ENCODE measurements around the gene ABHD5.

Gene ABHD5

DNA sequence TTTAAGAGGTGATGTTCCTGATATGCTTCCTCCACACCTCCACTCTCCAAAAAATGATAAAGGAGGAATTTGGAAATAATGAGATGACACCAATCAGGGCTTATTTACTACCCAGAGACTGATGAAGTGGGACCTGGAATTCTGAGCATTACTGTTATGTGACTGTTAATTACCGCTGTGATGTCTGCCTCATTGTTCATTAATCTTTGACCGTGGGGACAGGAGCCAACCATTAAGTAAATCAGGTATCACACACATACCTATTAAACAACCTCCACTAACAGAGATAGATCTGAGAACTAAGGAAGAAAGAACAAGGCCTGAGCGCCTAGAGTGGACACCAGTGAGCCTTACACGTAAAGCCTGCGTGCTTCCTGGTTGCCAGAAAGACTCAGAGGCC, 37.7 kb downstream of the ABHD5 start:
- TF ChIP-seq, protein P1, sequence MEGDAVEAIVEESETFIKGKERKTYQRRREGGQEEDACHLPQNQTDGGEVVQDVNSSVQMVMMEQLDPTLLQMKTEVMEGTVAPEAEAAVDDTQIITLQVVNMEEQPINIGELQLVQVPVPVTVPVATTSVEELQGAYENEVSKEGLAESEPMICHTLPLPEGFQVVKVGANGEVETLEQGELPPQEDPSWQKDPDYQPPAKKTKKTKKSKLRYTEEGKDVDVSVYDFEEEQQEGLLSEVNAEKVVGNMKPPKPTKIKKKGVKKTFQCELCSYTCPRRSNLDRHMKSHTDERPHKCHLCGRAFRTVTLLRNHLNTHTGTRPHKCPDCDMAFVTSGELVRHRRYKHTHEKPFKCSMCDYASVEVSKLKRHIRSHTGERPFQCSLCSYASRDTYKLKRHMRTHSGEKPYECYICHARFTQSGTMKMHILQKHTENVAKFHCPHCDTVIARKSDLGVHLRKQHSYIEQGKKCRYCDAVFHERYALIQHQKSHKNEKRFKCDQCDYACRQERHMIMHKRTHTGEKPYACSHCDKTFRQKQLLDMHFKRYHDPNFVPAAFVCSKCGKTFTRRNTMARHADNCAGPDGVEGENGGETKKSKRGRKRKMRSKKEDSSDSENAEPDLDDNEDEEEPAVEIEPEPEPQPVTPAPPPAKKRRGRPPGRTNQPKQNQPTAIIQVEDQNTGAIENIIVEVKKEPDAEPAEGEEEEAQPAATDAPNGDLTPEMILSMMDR (conservative IDR thresholded peaks at IDR 0.05) = no peak
- TF ChIP-seq ZFX (IDR thresholded peaks at IDR 0.05) = no peak
- no peak overlapping the region for H3K27ac ChIP-seq

DNA sequence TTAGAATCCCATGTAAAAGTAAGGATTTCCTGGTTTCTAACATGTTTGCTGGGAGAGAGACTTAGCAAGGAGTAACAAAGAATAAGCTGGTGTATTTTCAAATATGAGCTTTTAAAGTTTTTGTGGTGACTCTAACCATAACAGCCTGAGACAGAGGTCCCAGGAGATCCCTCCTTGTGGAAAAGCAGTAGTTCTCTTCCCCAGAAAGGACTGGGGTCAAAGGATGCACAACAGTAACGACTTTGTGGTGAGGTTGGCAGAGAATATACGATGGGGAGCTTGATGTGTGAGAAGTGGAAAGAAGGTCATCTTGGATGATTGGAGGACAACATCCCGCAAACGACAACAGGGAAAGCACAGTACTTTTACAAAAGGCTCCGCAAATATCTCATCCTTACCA, 38.2 kb downstream of the ABHD5 start:
- TF ChIP-seq, protein P1 (conservative IDR thresholded peaks at IDR 0.05) = no peak
- no peak for TF ChIP-seq ZFX (IDR thresholded peaks at IDR 0.05)
- no peak overlapping the region for H3K27ac ChIP-seq

DNA sequence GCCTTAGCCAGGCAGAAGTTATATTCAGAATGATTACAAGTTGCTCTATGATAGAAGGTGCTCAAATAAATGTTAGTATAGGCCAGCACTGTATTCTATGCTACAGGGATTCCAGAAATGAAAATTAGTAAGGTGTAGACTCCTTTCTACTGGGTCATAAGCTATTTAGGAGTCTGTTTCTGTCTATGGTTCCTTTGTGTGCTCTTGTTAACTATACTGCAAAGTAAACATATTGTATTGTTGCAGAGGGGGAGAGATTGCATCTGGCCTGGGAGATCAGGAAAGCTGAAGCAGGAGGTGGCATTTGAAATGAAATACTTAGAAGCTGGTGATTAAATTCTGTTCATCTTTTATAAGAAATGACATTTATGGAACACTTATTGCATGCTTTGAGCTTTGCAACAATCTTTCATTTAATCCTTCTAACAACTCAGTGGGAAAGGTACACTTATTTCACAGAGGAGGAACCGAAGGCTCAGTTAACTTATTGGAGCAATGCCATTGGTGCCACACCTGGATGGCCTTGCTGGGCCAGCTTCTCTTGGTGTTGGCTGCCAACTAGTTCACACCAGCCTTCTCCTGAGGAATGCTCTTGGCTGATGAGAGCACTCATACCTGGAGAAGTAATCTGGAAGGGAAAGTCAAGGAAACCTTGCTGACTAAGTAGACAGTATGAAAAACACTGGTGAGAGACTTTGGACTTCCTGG, 39.1 kb downstream of the ABHD5 start:
- TF ChIP-seq ZFX (IDR thresholded peaks at IDR 0.05) = no peak
- TF ChIP-seq, protein P1 (conservative IDR thresholded peaks at IDR 0.05) = no peak
- no peak overlapping the region for H3K27ac ChIP-seq

DNA sequence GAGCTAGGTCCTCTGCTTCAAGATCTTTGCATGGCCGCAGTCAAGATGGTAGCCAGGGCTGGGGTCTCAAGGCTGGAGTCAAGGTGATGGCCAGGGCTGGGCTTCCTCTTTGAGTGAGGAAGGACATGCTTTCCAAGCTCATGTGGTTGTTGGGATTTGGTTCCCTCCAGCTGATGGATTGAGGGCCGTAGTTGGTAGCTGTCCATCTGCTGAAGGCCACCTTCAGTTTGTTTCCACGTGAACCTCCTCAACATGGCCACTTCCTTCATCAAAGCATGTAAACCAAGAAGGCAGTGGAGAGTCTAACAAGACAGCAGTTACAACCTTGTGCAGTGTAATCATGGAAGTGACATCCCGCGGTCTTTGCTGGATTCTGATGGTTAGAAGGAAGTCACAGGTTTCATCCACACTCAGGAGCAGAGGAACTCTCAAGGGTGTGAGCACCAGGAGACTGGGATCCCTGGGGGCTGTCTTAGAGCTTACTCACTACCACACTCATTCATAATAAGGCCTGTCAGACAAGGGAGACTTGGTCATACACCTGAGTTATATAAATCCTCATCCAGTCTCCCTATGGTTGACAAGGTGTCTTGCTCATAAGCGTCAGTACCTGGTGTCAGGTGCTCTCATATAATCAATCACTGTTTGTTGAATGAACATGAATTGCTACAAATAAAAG, 42.1 kb downstream of the ABHD5 start:
- no peak overlapping the region for H3K27ac ChIP-seq
- TF ChIP-seq, protein P1 (conservative IDR thresholded peaks at IDR 0.05) = no peak
- TF ChIP-seq ZFX (IDR thresholded peaks at IDR 0.05) = no peak

DNA sequence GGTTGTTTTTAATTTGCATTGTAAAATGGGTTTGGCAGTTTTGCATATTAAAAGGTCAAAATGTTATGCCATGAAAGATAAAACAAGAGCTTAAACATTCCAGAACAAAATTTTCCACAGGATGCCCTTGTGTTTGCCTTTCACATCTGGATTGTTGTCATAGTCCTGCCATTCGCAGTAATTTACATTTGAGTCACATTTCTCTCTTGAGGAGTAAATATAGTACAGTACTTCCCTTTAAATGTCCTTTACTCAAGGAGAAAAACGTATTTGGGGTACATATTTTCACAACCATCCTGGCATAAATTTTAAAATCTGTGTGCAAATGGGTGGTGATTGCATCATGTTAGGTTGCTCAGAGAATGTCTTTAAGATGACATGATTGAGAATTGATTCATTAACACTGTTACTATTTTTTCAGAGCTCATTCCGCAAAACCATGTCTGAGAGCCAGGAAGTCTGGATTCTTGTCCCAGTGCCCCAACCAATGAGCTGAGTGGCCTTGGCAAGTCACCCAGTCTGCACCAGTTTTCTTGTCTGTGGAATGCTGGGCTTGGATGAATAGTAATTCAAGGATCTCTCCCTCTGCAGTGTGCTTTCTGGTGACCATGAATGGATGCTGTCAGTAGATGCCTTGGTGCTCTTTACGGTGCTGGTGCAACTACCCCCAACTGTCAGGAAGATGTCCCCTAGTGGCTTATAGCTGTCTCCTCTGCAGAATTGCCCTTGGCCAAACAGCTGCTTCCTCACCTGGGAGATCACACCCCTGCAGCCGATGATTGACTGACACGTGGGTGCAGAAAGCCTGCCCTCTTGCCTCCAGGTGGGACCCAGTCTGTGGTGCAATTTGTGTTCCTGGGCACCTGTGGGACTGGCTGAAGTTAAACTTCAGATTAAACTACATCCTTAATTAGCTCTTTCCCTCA, 43.0 kb downstream of the ABHD5 start:
- no peak overlapping the region for H3K27ac ChIP-seq
- TF ChIP-seq, protein P1 (conservative IDR thresholded peaks at IDR 0.05) = no peak
- TF ChIP-seq ZFX (IDR thresholded peaks at IDR 0.05) = no peak

DNA sequence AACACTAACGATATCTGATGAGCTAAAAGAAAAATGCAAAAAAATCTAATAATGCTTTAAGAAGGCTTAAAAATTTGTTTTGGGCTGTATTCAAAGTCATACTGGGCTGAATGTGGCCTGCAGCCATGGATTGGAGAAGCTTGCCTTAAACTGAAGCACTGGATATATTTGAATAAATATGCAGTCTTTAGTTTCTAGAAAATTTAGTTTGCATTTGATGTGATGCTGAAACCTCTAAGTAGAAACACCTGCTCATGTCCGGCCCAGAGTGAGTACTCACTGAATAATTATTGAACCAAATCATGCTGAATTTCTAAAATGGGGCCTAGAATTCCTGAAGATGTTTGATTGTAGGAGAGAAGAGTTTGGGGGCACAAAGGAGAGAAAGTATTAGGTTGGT, 43.9 kb downstream of the ABHD5 start:
- no peak overlapping the region for H3K27ac ChIP-seq
- no peak for TF ChIP-seq ZFX (IDR thresholded peaks at IDR 0.05)
- TF ChIP-seq, protein P1 (conservative IDR thresholded peaks at IDR 0.05) = no peak

Data from C4-2B (cell line).